ENCODE measurements around the gene TYMS. TPM values are rescaled to one million over a fixed set of nuclear protein-coding genes. Genes with fewer than 3 reads are reported as not detected.
A peak's percentile ranks its signal among the peaks of the same experiment; 100 is the strongest.

TYMS gene
- total and polyA plus RNA-seq, 9 of the 15 experiments (the other 6 are each of a cell fraction or from before 2014, with no cell fraction given) = 69.1 to 409 (median 175) TPM

DNA sequence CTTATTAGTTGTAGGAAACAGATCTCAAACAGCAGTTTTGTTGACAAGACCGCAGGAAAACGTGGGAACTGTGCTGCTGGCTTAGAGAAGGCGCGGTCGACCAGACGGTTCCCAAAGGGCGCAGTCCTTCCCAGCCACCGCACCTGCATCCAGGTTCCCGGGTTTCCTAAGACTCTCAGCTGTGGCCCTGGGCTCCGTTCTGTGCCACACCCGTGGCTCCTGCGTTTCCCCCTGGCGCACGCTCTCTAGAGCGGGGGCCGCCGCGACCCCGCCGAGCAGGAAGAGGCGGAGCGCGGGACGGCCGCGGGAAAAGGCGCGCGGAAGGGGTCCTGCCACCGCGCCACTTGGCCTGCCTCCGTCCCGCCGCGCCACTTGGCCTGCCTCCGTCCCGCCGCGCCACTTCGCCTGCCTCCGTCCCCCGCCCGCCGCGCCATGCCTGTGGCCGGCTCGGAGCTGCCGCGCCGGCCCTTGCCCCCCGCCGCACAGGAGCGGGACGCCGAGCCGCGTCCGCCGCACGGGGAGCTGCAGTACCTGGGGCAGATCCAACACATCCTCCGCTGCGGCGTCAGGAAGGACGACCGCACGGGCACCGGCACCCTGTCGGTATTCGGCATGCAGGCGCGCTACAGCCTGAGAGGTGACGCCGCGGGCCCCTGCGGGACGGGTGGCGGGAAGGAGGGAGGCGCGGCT lies at the start of gene TYMS (continued):
- TF ChIP-seq SIRT6 (IDR thresholded peaks at IDR 0.05; ENCODE audit: low read depth, low read length) (no peak), MTA1 (IDR thresholded peaks at IDR 0.05; ENCODE audit: borderline replicate concordance) (no peak), ZEB2 (IDR thresholded peaks at IDR 0.05) (0 out of 2 replicates have a peak, but pooled peaks have one; percentile 24), U2AF1 (optimal IDR thresholded peaks at IDR 0.05; ENCODE audit: low read depth, low read length) (peak; percentile 76), EGR1 (conservative IDR thresholded peaks at IDR 0.05) (peak; percentile 45), ARID3B (CRISPR knock-in tag; IDR thresholded peaks at IDR 0.05; ENCODE audit: borderline replicate concordance) (no peak), MXI1 (IDR thresholded peaks at IDR 0.05; ENCODE audit: low read depth, low read length) (no peak), ZFP1 (CRISPR knock-in tag; IDR thresholded peaks at IDR 0.05) (no peak), PHF21A (IDR thresholded peaks at IDR 0.05; ENCODE audit: borderline replicate concordance, low read depth) (no peak), TFAM (CRISPR knock-in tag; conservative IDR thresholded peaks at IDR 0.05) (no peak), RFX1 (IDR thresholded peaks at IDR 0.05) (no peak), MAFG (tag; conservative IDR thresholded peaks at IDR 0.05) (no peak), ZNF217 (CRISPR knock-in tag; IDR thresholded peaks at IDR 0.05) (no peak), NRF1 (conservative IDR thresholded peaks at IDR 0.05 in 1 of 2, IDR thresholded peaks at IDR 0.05 in 1 of 2) (peak; percentile 82 to 85), CBFA2T3 (IDR thresholded peaks at IDR 0.05) (peak; percentile 65), FOXJ2 (tag; IDR thresholded peaks at IDR 0.05) (no peak), EHMT2 (IDR thresholded peaks at IDR 0.05) (no peak), HDAC3 (IDR thresholded peaks at IDR 0.05; ENCODE audit: borderline replicate concordance, partially characterized antibody) (peak; percentile 39)
- TF ChIP-seq, protein P1, sequence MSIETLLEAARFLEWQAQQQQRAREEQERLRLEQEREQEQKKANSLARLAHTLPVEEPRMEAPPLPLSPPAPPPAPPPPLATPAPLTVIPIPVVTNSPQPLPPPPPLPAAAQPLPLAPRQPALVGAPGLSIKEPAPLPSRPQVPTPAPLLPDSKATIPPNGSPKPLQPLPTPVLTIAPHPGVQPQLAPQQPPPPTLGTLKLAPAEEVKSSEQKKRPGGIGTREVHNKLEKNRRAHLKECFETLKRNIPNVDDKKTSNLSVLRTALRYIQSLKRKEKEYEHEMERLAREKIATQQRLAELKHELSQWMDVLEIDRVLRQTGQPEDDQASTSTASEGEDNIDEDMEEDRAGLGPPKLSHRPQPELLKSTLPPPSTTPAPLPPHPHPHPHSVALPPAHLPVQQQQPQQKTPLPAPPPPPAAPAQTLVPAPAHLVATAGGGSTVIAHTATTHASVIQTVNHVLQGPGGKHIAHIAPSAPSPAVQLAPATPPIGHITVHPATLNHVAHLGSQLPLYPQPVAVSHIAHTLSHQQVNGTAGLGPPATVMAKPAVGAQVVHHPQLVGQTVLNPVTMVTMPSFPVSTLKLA (conservative IDR thresholded peaks at IDR 0.05) = peak; percentile 63 to 75
- TF ChIP-seq, protein P2, sequence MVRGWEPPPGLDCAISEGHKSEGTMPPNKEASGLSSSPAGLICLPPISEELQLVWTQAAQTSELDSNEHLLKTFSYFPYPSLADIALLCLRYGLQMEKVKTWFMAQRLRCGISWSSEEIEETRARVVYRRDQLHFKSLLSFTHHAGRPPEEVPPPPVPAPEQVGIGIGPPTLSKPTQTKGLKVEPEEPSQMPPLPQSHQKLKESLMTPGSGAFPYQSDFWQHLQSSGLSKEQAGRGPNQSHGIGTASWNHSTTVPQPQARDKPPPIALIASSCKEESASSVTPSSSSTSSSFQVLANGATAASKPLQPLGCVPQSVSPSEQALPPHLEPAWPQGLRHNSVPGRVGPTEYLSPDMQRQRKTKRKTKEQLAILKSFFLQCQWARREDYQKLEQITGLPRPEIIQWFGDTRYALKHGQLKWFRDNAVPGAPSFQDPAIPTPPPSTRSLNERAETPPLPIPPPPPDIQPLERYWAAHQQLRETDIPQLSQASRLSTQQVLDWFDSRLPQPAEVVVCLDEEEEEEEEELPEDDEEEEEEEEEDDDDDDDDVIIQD (CRISPR knock-in tag; IDR thresholded peaks at IDR 0.05) = no peak
- TF ChIP-seq, protein P3, sequence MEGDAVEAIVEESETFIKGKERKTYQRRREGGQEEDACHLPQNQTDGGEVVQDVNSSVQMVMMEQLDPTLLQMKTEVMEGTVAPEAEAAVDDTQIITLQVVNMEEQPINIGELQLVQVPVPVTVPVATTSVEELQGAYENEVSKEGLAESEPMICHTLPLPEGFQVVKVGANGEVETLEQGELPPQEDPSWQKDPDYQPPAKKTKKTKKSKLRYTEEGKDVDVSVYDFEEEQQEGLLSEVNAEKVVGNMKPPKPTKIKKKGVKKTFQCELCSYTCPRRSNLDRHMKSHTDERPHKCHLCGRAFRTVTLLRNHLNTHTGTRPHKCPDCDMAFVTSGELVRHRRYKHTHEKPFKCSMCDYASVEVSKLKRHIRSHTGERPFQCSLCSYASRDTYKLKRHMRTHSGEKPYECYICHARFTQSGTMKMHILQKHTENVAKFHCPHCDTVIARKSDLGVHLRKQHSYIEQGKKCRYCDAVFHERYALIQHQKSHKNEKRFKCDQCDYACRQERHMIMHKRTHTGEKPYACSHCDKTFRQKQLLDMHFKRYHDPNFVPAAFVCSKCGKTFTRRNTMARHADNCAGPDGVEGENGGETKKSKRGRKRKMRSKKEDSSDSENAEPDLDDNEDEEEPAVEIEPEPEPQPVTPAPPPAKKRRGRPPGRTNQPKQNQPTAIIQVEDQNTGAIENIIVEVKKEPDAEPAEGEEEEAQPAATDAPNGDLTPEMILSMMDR (IDR thresholded peaks at IDR 0.05 in 2 of 3, conservative IDR thresholded peaks at IDR 0.05 in 1 of 3; ENCODE audit: insufficient read depth in 2 of 3, low read depth in 1 of 3, low read length in 3 of 3) = peak in 1 of 3 experiments; percentile 30; a peak in 2 of 6 replicates
- TF ChIP-seq, protein P4, sequence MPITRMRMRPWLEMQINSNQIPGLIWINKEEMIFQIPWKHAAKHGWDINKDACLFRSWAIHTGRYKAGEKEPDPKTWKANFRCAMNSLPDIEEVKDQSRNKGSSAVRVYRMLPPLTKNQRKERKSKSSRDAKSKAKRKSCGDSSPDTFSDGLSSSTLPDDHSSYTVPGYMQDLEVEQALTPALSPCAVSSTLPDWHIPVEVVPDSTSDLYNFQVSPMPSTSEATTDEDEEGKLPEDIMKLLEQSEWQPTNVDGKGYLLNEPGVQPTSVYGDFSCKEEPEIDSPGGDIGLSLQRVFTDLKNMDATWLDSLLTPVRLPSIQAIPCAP (CRISPR knock-in tag; IDR thresholded peaks at IDR 0.05; ENCODE audit: borderline replicate concordance) = no peak
